Measurements from ENCODE around the gene S100A2. TPM values are rescaled to one million over a fixed set of nuclear protein-coding genes. Genes with fewer than 3 reads are reported as not detected.

Gene S100A2
- total and polyA plus RNA-seq, 2 of the 13 experiments (the other 11 are each of a cell fraction or from before 2014, with no cell fraction given) = 1.2 TPM

GRCh38 chr1:153545067-153546055, 20.3 kb downstream of the S100A2 start, which contains the start of gene S100A4 (continued):
- no peak for TF ChIP-seq MXD4 (CRISPR knock-in tag; IDR thresholded peaks at IDR 0.05)
- TF ChIP-seq CSRNP1 (CRISPR knock-in tag; IDR thresholded peaks at IDR 0.05) = no peak; the same call in 1 of the 2 replicates
- TF ChIP-seq RBM39 (IDR thresholded peaks at IDR 0.05; ENCODE audit: low read depth, low read length, poor library complexity, severe bottlenecking) = peak; percentile 29
- 0 out of 2 replicates have a peak, but pooled peaks have one; percentile 50 for TF ChIP-seq DR1 (CRISPR knock-in tag; IDR thresholded peaks at IDR 0.05)
- TF ChIP-seq SMAD9 (CRISPR knock-in tag; IDR thresholded peaks at IDR 0.05) = no peak
- no peak for TF ChIP-seq PBX2 (CRISPR knock-in tag; IDR thresholded peaks at IDR 0.05)
- no peak for TF ChIP-seq ZNF577 (CRISPR knock-in tag; IDR thresholded peaks at IDR 0.05; ENCODE audit: borderline replicate concordance, low read depth)
- no peak for TF ChIP-seq HDAC6 (IDR thresholded peaks at IDR 0.05; ENCODE audit: low read depth, low read length)
- no peak for TF ChIP-seq JDP2 (CRISPR knock-in tag; IDR thresholded peaks at IDR 0.05; ENCODE audit: borderline replicate concordance)
- no peak for TF ChIP-seq SATB2 (CRISPR knock-in tag; IDR thresholded peaks at IDR 0.05)
- no peak for TF ChIP-seq ZNF775 (CRISPR knock-in tag; IDR thresholded peaks at IDR 0.05; ENCODE audit: borderline replicate concordance)
- no peak for TF ChIP-seq DPF2 (CRISPR knock-in tag; IDR thresholded peaks at IDR 0.05; ENCODE audit: borderline replicate concordance, low read depth)
- TF ChIP-seq ERF (CRISPR knock-in tag; IDR thresholded peaks at IDR 0.05) = peak; percentile 38; the same call in 1 of the 2 replicates
- TF ChIP-seq, protein P1, sequence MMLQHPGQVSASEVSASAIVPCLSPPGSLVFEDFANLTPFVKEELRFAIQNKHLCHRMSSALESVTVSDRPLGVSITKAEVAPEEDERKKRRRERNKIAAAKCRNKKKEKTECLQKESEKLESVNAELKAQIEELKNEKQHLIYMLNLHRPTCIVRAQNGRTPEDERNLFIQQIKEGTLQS (CRISPR knock-in tag; IDR thresholded peaks at IDR 0.05) = no peak
- TF ChIP-seq, protein P2, sequence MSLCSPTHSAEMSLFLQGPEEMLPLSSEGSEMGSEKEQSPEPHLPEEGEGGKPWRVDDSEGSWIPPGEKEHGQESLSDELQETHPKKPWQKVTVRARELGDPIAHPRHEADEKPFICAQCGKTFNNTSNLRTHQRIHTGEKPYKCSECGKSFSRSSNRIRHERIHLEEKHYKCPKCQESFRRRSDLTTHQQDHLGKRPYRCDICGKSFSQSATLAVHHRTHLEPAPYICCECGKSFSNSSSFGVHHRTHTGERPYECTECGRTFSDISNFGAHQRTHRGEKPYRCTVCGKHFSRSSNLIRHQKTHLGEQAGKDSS (CRISPR knock-in tag; IDR thresholded peaks at IDR 0.05; ENCODE audit: borderline replicate concordance, low read depth) = no peak
- no peak for TF ChIP-seq BRCA1 (CRISPR knock-in tag; IDR thresholded peaks at IDR 0.05)
- TF ChIP-seq YY1 (IDR thresholded peaks at IDR 0.05; ENCODE audit: insufficient read depth, insufficient replicate concordance, low read depth, low read length) = peak; percentile 71
- no peak for TF ChIP-seq NR3C1 (CRISPR knock-in tag; IDR thresholded peaks at IDR 0.05)
- TF ChIP-seq HBP1 (CRISPR knock-in tag; IDR thresholded peaks at IDR 0.05; ENCODE audit: low read depth) = 0 out of 2 replicates have a peak, but pooled peaks have one; percentile 41
- TF ChIP-seq NR2C2 (CRISPR knock-in tag; IDR thresholded peaks at IDR 0.05; ENCODE audit: borderline replicate concordance) = no peak
- no peak for TF ChIP-seq ZNF839 (CRISPR knock-in tag; IDR thresholded peaks at IDR 0.05; ENCODE audit: borderline replicate concordance)
- no peak for TF ChIP-seq ZSCAN22 (CRISPR knock-in tag; IDR thresholded peaks at IDR 0.05)
- no peak for TF ChIP-seq ZNF335 (CRISPR knock-in tag; IDR thresholded peaks at IDR 0.05)
- TF ChIP-seq ZBTB21 (CRISPR knock-in tag; IDR thresholded peaks at IDR 0.05) = no peak

All from HepG2 (cell line).